Fibroblast of lung (primary cell): ENCODE measurements around the gene PMF1. TPM values are rescaled to one million over a fixed set of nuclear protein-coding genes. Genes with fewer than 3 reads are reported as not detected.

Source experiments
- DNase-seq, 2 donors: peaks; one replicate each; pipeline versions ENCODE4 v3.0.0 to v3.0.0-alpha.2; 2010; ENCODE audit warnings: low read depth in 2 of 2
- H2AFZ ChIP-seq: 2 replicates; pipeline ENCODE4 v1.5.1; 2012; ENCODE audit warnings: low read length, control low read depth, inconsistent platforms
- H3K27ac ChIP-seq: 2 replicates; pipeline ENCODE4 v1.5.1; 2011; ENCODE audit warnings: low read length, control low read depth; ENCODE audit not compliant: insufficient read depth
- H3K27me3 ChIP-seq: 2 replicates; pipeline ENCODE4 v1.5.1; 2011; ENCODE audit warnings: mild to moderate bottlenecking, low read length; ENCODE audit not compliant: control insufficient read depth, insufficient read depth
- H3K36me3 ChIP-seq: 2 replicates; pipeline ENCODE4 v1.5.1; 2011; ENCODE audit warnings: low read length; ENCODE audit not compliant: control insufficient read depth, insufficient read depth
- H3K4me1 ChIP-seq: 2 replicates; pipeline ENCODE4 v1.5.1; 2011; ENCODE audit warnings: low read length; ENCODE audit not compliant: control insufficient read depth, insufficient read depth; ENCODE audit errors: extremely low read depth
- H3K4me2 ChIP-seq: 2 replicates; pipeline ENCODE4 v1.5.1; 2011; ENCODE audit warnings: low read length, control low read depth; ENCODE audit not compliant: insufficient read depth; ENCODE audit errors: extremely low read depth
- H3K4me3 ChIP-seq, 4 experiments: fragments of 200-600 bp in 1 of 4; sonication (generic) in 1 of 4; replicated peaks in 1 of 4; 2 replicates each; pipeline ENCODE4 v1.5.1; 2011 to 2016; ENCODE audit warnings: low read length in 4 of 4, low read depth in 3 of 4, mild to moderate bottlenecking in 3 of 4, control low read depth in 2 of 4, inconsistent platforms in 1 of 4, mixed read lengths in 1 of 4; ENCODE audit not compliant: insufficient read depth in 1 of 4; ENCODE audit errors: control extremely low read depth in 1 of 4
- H3K79me2 ChIP-seq: 2 replicates; pipeline ENCODE4 v1.5.1; 2012; ENCODE audit warnings: mild to moderate bottlenecking, low read length, inconsistent platforms; ENCODE audit not compliant: control insufficient read depth, insufficient read depth
- H3K9ac ChIP-seq: 2 replicates; pipeline ENCODE4 v1.5.1; 2011; ENCODE audit warnings: mild to moderate bottlenecking, low read length, control low read depth; ENCODE audit not compliant: insufficient read depth
- H3K9me3 ChIP-seq: 2 replicates; pipeline ENCODE4 v1.5.1; 2012; ENCODE audit warnings: low read depth, low read length; ENCODE audit not compliant: control insufficient read depth, insufficient read depth
- H4K20me1 ChIP-seq: 2 replicates; pipeline ENCODE4 v1.5.1; 2011; ENCODE audit warnings: low read length; ENCODE audit not compliant: control insufficient read depth, insufficient read depth; ENCODE audit errors: extremely low read depth
- CTCF ChIP-seq, 2 donors: IDR thresholded peaks in 1 of 2; conservative IDR thresholded peaks in 1 of 2; 1 replicate in 1 of 2; 2 replicates in 1 of 2; pipeline ENCODE4 v1.5.1; 2011 to 2012; ENCODE audit warnings: low read length in 2 of 2, control low read depth in 1 of 2, inconsistent platforms in 1 of 2, low read depth in 1 of 2, mild to moderate bottlenecking in 1 of 2
- EZH2 ChIP-seq: IDR thresholded peaks from 2 replicates; pipeline ENCODE4 v1.5.1; 2012; ENCODE audit warnings: low read length, control low read depth, mild to moderate bottlenecking; ENCODE audit errors: missing control alignments
- polyA plus RNA-seq, 2 donors: library from polyadenylated mRNA; depleted of rRNA in 1 of 2; stranded (reverse) in 1 of 2; unstranded in 1 of 2; fragments of >200 nt; gene quantifications; 2 replicates each; pipeline ENCODE4 v1.2.1, GENCODE V29; 2011 to 2012; ENCODE audit warnings: missing spikeins in 1 of 2
- total RNA-seq: library from RNA; depleted of rRNA; stranded (reverse); fragments of >200 nt; gene quantifications from 2 replicates; pipeline ENCODE4 v1.2.1, GENCODE V29; 2014

Gene PMF1
- total and polyA plus RNA-seq, 2 donors (not counting 1 experiment from before 2014, with no cell fraction given): 24.1 to 46.8 TPM

- DNase-seq: no peak
- Histone ChIP-seq H3K9me3 (no peaks in the 10 kb centered on the region), H3K27me3 (peaks cover 10% of the 10 kb centered on the region), H3K4me2 (peak overlapping the region; percentile 62), H3K4me1 (peaks cover 3% of the 10 kb centered on the region), H3K9ac (no peak overlapping the region), H3K36me3 (peaks cover 10% of the 10 kb centered on the region), H3K27ac (no peak overlapping the region), H4K20me1 (no peaks in the 10 kb centered on the region), H3K79me2 (no peaks in the 10 kb centered on the region), H2AFZ (no peak overlapping the region), H3K4me3 (no peak overlapping the region)
- TF ChIP-seq EZH2 (no peak), CTCF (conservative IDR thresholded peaks at IDR 0.05 in 1 of 2, IDR thresholded peaks at IDR 0.05 in 1 of 2; ENCODE audit: low read depth in 1 of 2, low read length in 2 of 2) (no peak)
Measured at GRCh38 chr1:156246241-156246780, 33.5 kb downstream of the PMF1 start.

- TF ChIP-seq CTCF (conservative IDR thresholded peaks at IDR 0.05 in 1 of 2, IDR thresholded peaks at IDR 0.05 in 1 of 2; ENCODE audit: low read depth in 1 of 2, low read length in 2 of 2) (no peak), EZH2 (no peak)
- no peaks in the 10 kb centered on the region for H4K20me1 ChIP-seq
- no peak overlapping the region for H3K9ac ChIP-seq
- no peaks in the 10 kb centered on the region for H3K9me3 ChIP-seq
- H3K4me2 ChIP-seq: no peak overlapping the region
- H3K27me3 ChIP-seq: peaks cover 10% of the 10 kb centered on the region
- H3K27ac ChIP-seq: no peak overlapping the region
- peaks cover 3% of the 10 kb centered on the region for H3K4me1 ChIP-seq
- no peaks in the 10 kb centered on the region for H3K79me2 ChIP-seq
- H3K4me3 ChIP-seq: no peak overlapping the region
- no peak overlapping the region for H2AFZ ChIP-seq
- peaks cover 12% of the 10 kb centered on the region for H3K36me3 ChIP-seq
- DNase-seq: no peak
Measured at GRCh38 chr1:156246781-156247459, 34.1 kb downstream of the PMF1 start.

GRCh38 chr1:156247460-156248322 is 34.9 kb downstream of the PMF1 start, which contains the start of gene PAQR6:
Gene PAQR6, minus strand, starts transcription at chr1:156248056. Its CDS starts 1,325 bp downstream, at chr1:156246731.
- no peak within 1 kb of the TSS for H3K9ac ChIP-seq
- no peak for TF ChIP-seq CTCF (conservative IDR thresholded peaks at IDR 0.05 in 1 of 2, IDR thresholded peaks at IDR 0.05 in 1 of 2; ENCODE audit: low read depth in 1 of 2, low read length in 2 of 2)
- TF ChIP-seq EZH2: no peak
- peaks cover 10% of the 10 kb centered on the region for H3K27me3 ChIP-seq
- no peak for DNase-seq
- H3K36me3 ChIP-seq: peaks cover 12% of the 10 kb centered on the region
- no peaks in the 10 kb centered on the region for H3K9me3 ChIP-seq
- H2AFZ ChIP-seq: no peak within 1 kb of the TSS
- H4K20me1 ChIP-seq: no peaks in the 10 kb centered on the region
- H3K4me1 ChIP-seq: peaks cover 3% of the 10 kb centered on the region
- H3K4me2 ChIP-seq: no peak within 1 kb of the TSS
- H3K4me3 ChIP-seq: no peak within 1 kb of the TSS
- no peaks in the 10 kb centered on the region for H3K79me2 ChIP-seq
- H3K27ac ChIP-seq: no peak within 1 kb of the TSS
